ENCODE measurements around the gene AGBL4. TPM values are rescaled to one million over a fixed set of nuclear protein-coding genes. Genes with fewer than 3 reads are reported as not detected.

AGBL4 gene
- total RNA-seq, 6 experiments from 2014 or later: 0.06 to 1.8 (median 0.93) TPM

GRCh38 chr1:48889082-48889481 is 1134.7 kb downstream of the AGBL4 start:
- WGBS (ENCODE audit: insufficient coverage, low coverage, low lambda C conversion rate, missing lambda C conversion rate): 79% methylated on average over 4 of the region's 4 CpGs
- Histone ChIP-seq H3K36me3 (no peaks in the 10 kb centered on the region), H3K27ac (no peak overlapping the region), H3K27me3 (no peaks in the 10 kb centered on the region), H3K4me3 (no peak overlapping the region), H3K9me3 (no peaks in the 10 kb centered on the region), H3K4me1 (no peaks in the 10 kb centered on the region)
- DNase-seq (no peak), ATAC-seq (no peak)
- TF ChIP-seq CTCF (IDR thresholded peaks at IDR 0.05) (no peak), POLR2A (IDR thresholded peaks at IDR 0.05) (no peak)
- intact Hi-C loops (cut with DNase I): no loop called here

GRCh38 chr1:48887796-48888195 is 1136.0 kb downstream of the AGBL4 start:
- Histone ChIP-seq H3K9me3 (no peaks in the 10 kb centered on the region), H3K4me1 (no peaks in the 10 kb centered on the region), H3K36me3 (no peaks in the 10 kb centered on the region), H3K27me3 (no peaks in the 10 kb centered on the region), H3K4me3 (no peak overlapping the region), H3K27ac (no peak overlapping the region)
- ATAC-seq: no peak
- TF ChIP-seq CTCF (IDR thresholded peaks at IDR 0.05): no peak
- no peak for DNase-seq
- intact Hi-C loops (cut with DNase I): no loop called here

GRCh38 chr1:48882020-48882419 is 1141.7 kb downstream of the AGBL4 start:
- H3K4me3 ChIP-seq: no peak overlapping the region
- no peak for DNase-seq
- TF ChIP-seq POLR2A (IDR thresholded peaks at IDR 0.05) (no peak), CTCF (IDR thresholded peaks at IDR 0.05) (no peak)
- H3K9me3 ChIP-seq: no peaks in the 10 kb centered on the region
- H3K4me1 ChIP-seq: no peaks in the 10 kb centered on the region
- no peaks in the 10 kb centered on the region for H3K36me3 ChIP-seq
- no peaks in the 10 kb centered on the region for H3K27me3 ChIP-seq
- no peak overlapping the region for H3K27ac ChIP-seq
- intact Hi-C loops (cut with DNase I): no loop called here
- ATAC-seq: no peak

GRCh38 chr1:48878191-48878940 is 1145.4 kb downstream of the AGBL4 start:
- Histone ChIP-seq H3K27me3 (no peaks in the 10 kb centered on the region), H3K27ac (no peak overlapping the region), H3K36me3 (no peaks in the 10 kb centered on the region), H3K4me3 (no peak overlapping the region), H3K9me3 (no peaks in the 10 kb centered on the region), H3K4me1 (no peaks in the 10 kb centered on the region)
- intact Hi-C loops (cut with DNase I): no loop called here
- DNase-seq (no peak), ATAC-seq (no peak)
- TF ChIP-seq POLR2A (IDR thresholded peaks at IDR 0.05): no peak
- no peak for TF ChIP-seq CTCF (IDR thresholded peaks at IDR 0.05)
- 49% methylated on average over 6 of the region's 6 CpGs for WGBS (ENCODE audit: insufficient coverage, low coverage, low lambda C conversion rate, missing lambda C conversion rate)

- TF ChIP-seq POLR2A (IDR thresholded peaks at IDR 0.05) (no peak), CTCF (IDR thresholded peaks at IDR 0.05) (no peak)
- no peaks in the 10 kb centered on the region for H3K9me3 ChIP-seq
- DNase-seq (no peak), ATAC-seq (no peak)
- 60% methylated on average over 1 of the region's 2 CpGs for WGBS (ENCODE audit: insufficient coverage, low coverage, low lambda C conversion rate, missing lambda C conversion rate)
- no peak overlapping the region for H3K4me3 ChIP-seq
- no peaks in the 10 kb centered on the region for H3K4me1 ChIP-seq
- no peak overlapping the region for H3K27ac ChIP-seq
- no peaks in the 10 kb centered on the region for H3K36me3 ChIP-seq
- intact Hi-C loops (cut with DNase I): no loop called here
- no peaks in the 10 kb centered on the region for H3K27me3 ChIP-seq
Measured at GRCh38 chr1:48876330-48876785, 1147.4 kb downstream of the AGBL4 start.
